ENCODE results near the gene ARID1B.

ARID1B gene

GRCh38 chr6:156910938-156911337 is 133.8 kb downstream of the ARID1B start:
- no peak for DNase-seq

GRCh38 chr6:156911581-156911980 is 134.4 kb downstream of the ARID1B start:
- no peak for DNase-seq

- no peak for DNase-seq
Observed at GRCh38 chr6:156912431-156912830, 135.3 kb downstream of the ARID1B start.

- DNase-seq: no peak
Observed at GRCh38 chr6:156914181-156914580, 137.0 kb downstream of the ARID1B start.

GRCh38 chr6:156916130-156916801 is 139.1 kb downstream of the ARID1B start:
- no peak for DNase-seq

GRCh38 chr6:156917213-156917612 is 140.0 kb downstream of the ARID1B start:
- no peak for DNase-seq

- DNase-seq: no peak
Observed at GRCh38 chr6:156918647-156919046, 141.5 kb downstream of the ARID1B start.

- DNase-seq: no peak
Observed at GRCh38 chr6:156919370-156919769, 142.2 kb downstream of the ARID1B start.

GRCh38 chr6:156919814-156920369 is 142.7 kb downstream of the ARID1B start:
- DNase-seq: no peak

- no peak for DNase-seq
Observed at GRCh38 chr6:156924246-156924645, 147.1 kb downstream of the ARID1B start.

GRCh38 chr6:156925026-156925425 is 147.8 kb downstream of the ARID1B start:
- no peak for DNase-seq

- DNase-seq: no peak
Observed at GRCh38 chr6:156925718-156926607, 148.8 kb downstream of the ARID1B start.

- DNase-seq: no peak
Observed at GRCh38 chr6:156928126-156928525, 150.9 kb downstream of the ARID1B start.

GRCh38 chr6:156928972-156929371 is 151.8 kb downstream of the ARID1B start:
- DNase-seq: no peak

GRCh38 chr6:156931283-156931682 is 154.1 kb downstream of the ARID1B start:
- no peak for DNase-seq

- DNase-seq: peak; percentile 73
Observed at GRCh38 chr6:156933201-156934068, 156.3 kb downstream of the ARID1B start.

- peak; percentile 84 for DNase-seq
Observed at GRCh38 chr6:156934069-156934460, 156.9 kb downstream of the ARID1B start.

GRCh38 chr6:156935000-156935399 is 157.8 kb downstream of the ARID1B start:
- DNase-seq: no peak

- no peak for DNase-seq
Observed at GRCh38 chr6:156938143-156938542, 161.0 kb downstream of the ARID1B start.

GRCh38 chr6:156940221-156940620 is 163.0 kb downstream of the ARID1B start:
- no peak for DNase-seq

GRCh38 chr6:156942266-156942665 is 165.1 kb downstream of the ARID1B start:
- no peak for DNase-seq

- no peak for DNase-seq
Observed at GRCh38 chr6:156943166-156943565, 166.0 kb downstream of the ARID1B start.

- DNase-seq: no peak
Observed at GRCh38 chr6:156943816-156944215, 166.6 kb downstream of the ARID1B start.
